K562 (cell line): ENCODE data around the gene BICDL1. TPM values are rescaled to one million over a fixed set of nuclear protein-coding genes. Genes with fewer than 3 reads are reported as not detected.
A peak's percentile ranks its signal among the peaks of the same experiment; 100 is the strongest.

Experiments
- ARID4B ChIP-seq: sonication (generic); formaldehyde crosslinking; IDR thresholded peaks from 2 replicates; pipeline ENCODE4 v1.8.0; 2022; ENCODE audit warnings: mild to moderate bottlenecking, missing genetic modification reagents
- CXXC5 ChIP-seq: fragments of 250-450 bp; sonication (Bioruptor Pico); IDR thresholded peaks from 2 replicates; pipeline ENCODE4 v1.8.0; 2022; ENCODE audit warnings: inconsistent platforms, mild to moderate bottlenecking, moderate library complexity
- ERF ChIP-seq: fragments of 450-650 bp; formaldehyde crosslinking; IDR thresholded peaks from 2 replicates; pipeline ENCODE4 v1.4.0; 2020; ENCODE audit warnings: mild to moderate bottlenecking, mixed read lengths
- GABPB1 ChIP-seq: sonication (generic); formaldehyde crosslinking; IDR thresholded peaks from 2 replicates; pipeline ENCODE4 v1.8.0; 2022; ENCODE audit warnings: mild to moderate bottlenecking, missing genetic modification reagents
- HDAC8 ChIP-seq: fragments of 450-650 bp; IDR thresholded peaks from 2 replicates; pipeline ENCODE4 v1.6.1; 2016; ENCODE audit warnings: mild to moderate bottlenecking, missing genetic modification characterization, moderate library complexity, missing compliant biosample characterization
- NR2C2 ChIP-seq, 2 experiments: fragments of 200-800 bp in 1 of 2; sonication (Bioruptor generic) in 1 of 2; sonication (generic) in 1 of 2; formaldehyde crosslinking in 1 of 2; IDR thresholded peaks; 2 replicates each; pipeline versions ENCODE4 v1.6.1 to v1.8.0; 2016 to 2022; ENCODE audit warnings: mild to moderate bottlenecking in 1 of 2, missing compliant biosample characterization in 1 of 2, missing genetic modification characterization in 1 of 2, missing genetic modification reagents in 1 of 2
- SIN3A ChIP-seq, 2 experiments: fragments of 150-350 bp in 1 of 2; IDR thresholded peaks; 2 replicates each; pipeline ENCODE4 v1.6.1; 2011 to 2016; ENCODE audit warnings: borderline replicate concordance in 2 of 2, low read depth in 2 of 2, low read length in 2 of 2, mild to moderate bottlenecking in 2 of 2, moderate library complexity in 2 of 2; ENCODE audit not compliant: control insufficient read depth in 1 of 2
- WHSC1 ChIP-seq: IDR thresholded peaks from one replicate; pipeline ENCODE4 v1.6.1; 2012; ENCODE audit warnings: low read length, control low read depth, inconsistent platforms
- ZBTB34 ChIP-seq: fragments of 250-450 bp; sonication (Bioruptor Pico); IDR thresholded peaks from 2 replicates; pipeline ENCODE4 v1.8.0; 2021; ENCODE audit warnings: mild to moderate bottlenecking, moderate library complexity
- ZC3H8 ChIP-seq: fragments of 450-650 bp; IDR thresholded peaks from 2 replicates; pipeline ENCODE4 v1.6.1; 2017
- ZFP1 ChIP-seq: fragments of 450-650 bp; formaldehyde crosslinking; IDR thresholded peaks from 2 replicates; pipeline ENCODE4 v1.4.0; 2020; ENCODE audit warnings: mild to moderate bottlenecking, mixed read lengths
- ZFX ChIP-seq: sonication (generic); formaldehyde crosslinking; IDR thresholded peaks from 2 replicates; pipeline ENCODE4 v1.8.0; 2022; ENCODE audit warnings: mild to moderate bottlenecking, missing genetic modification reagents, moderate library complexity
- ZNF239 ChIP-seq: fragments of 250-450 bp; sonication (Bioruptor Pico); IDR thresholded peaks from 2 replicates; pipeline ENCODE4 v1.4.0; 2020; ENCODE audit warnings: mild to moderate bottlenecking
- polyA plus RNA-seq, 8 experiments: library from polyadenylated mRNA; depleted of rRNA in 4 of 8; stranded (reverse) in 5 of 8; unstranded in 3 of 8; fragments of >200 nt; fragmentation: Nextera tagmentation in 2 of 8; fragmentation: Illumina TruSeq in 1 of 8; extraction: Ambion mirVana in 2 of 8; extraction: Trizol in 1 of 8; gene quantifications; 2 replicates each; pipeline versions ENCODE4 v1.2.1 to v1.2.3, GENCODE V29; 2011 to 2014; ENCODE audit warnings: inconsistent platforms in 1 of 8, missing spikeins in 1 of 8
- total RNA-seq, 7 experiments: library from RNA; depleted of rRNA in 6 of 7; stranded (reverse); fragments of >200 nt in 6 of 7; fragmentation: Illumina TruSeq in 2 of 7; extraction: Trizol in 2 of 7; gene quantifications; 2 replicates each; pipeline versions ENCODE4 v1.2.1 to v1.2.3, GENCODE V29; 2011 to 2021; ENCODE audit warnings: low replicate concordance in 1 of 7
- TF ChIP-seq, protein P1 (sequence below), 2 experiments: IDR thresholded peaks; 2 replicates each; pipeline ENCODE4 v1.6.1; 2011; ENCODE audit warnings: borderline replicate concordance in 1 of 2, control low read depth in 1 of 2, low read depth in 1 of 2, low read length in 1 of 2, mild to moderate bottlenecking in 1 of 2, mixed read lengths in 1 of 2, moderate library complexity in 1 of 2; ENCODE audit not compliant: insufficient read depth in 1 of 2, insufficient read length in 1 of 2, poor library complexity in 1 of 2, severe bottlenecking in 1 of 2; ENCODE audit errors: extremely low read depth in 1 of 2

BICDL1 gene
- total and polyA plus RNA-seq, 9 of the 15 experiments (the other 6 are each of a cell fraction or from before 2014, with no cell fraction given), result 0.06 to 2.0 (median 0.58) TPM

DNA sequence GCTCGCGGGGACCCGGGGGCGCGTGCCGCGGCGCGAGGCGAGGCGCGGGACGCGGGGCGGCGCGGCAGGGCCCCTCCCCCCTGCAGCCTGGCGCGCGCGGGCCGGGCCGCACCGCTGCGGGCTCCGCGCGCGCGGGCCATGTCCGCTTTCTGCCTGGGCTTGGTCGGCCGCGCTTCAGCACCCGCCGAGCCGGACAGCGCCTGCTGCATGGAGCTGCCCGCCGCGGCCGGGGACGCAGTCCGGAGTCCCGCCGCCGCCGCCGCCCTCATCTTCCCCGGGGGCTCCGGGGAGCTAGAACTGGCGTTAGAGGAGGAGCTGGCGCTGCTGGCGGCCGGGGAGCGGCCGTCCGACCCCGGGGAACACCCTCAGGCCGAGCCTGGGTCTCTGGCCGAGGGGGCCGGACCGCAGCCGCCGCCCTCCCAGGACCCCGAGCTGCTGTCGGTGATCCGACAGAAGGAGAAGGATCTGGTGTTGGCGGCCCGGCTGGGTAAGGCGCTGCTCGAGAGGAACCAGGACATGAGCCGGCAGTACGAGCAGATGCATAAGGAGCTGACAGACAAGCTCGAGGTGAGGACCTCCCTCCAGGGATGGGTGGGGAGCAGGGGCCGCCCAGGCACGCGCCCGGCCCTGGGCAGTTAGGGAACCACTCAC lies 820 bp downstream of the BICDL1 start (continued):
- no peak for TF ChIP-seq WHSC1
- TF ChIP-seq ZBTB34 (CRISPR knock-in tag), result no peak
- 0 out of 2 replicates have a peak, but pooled peaks have one; percentile 19 for TF ChIP-seq ZFX
- TF ChIP-seq ZNF239 (CRISPR knock-in tag), result no peak
- no peak for TF ChIP-seq ZC3H8
- peak in 1 of 2 experiments; percentile 99; a peak in 2 of 4 replicates for TF ChIP-seq SIN3A (IDR thresholded peaks at IDR 0.05; ENCODE audit: borderline replicate concordance in 2 of 2, control insufficient read depth in 1 of 2, low read depth in 2 of 2, low read length in 2 of 2)
- peak; percentile 74 for TF ChIP-seq CXXC5 (CRISPR knock-in tag)
- TF ChIP-seq ZFP1 (CRISPR knock-in tag), result no peak
- peak; percentile 39; the same call in 1 of the 2 replicates for TF ChIP-seq NR2C2 (CRISPR knock-in tag; IDR thresholded peaks at IDR 0.05)
- no peak for TF ChIP-seq NR2C2 (tag; IDR thresholded peaks at IDR 0.05)
- TF ChIP-seq HDAC8, result no peak
- TF ChIP-seq GABPB1 (CRISPR knock-in tag), result 0 out of 2 replicates have a peak, but pooled peaks have one; percentile 27
- TF ChIP-seq, protein P1, sequence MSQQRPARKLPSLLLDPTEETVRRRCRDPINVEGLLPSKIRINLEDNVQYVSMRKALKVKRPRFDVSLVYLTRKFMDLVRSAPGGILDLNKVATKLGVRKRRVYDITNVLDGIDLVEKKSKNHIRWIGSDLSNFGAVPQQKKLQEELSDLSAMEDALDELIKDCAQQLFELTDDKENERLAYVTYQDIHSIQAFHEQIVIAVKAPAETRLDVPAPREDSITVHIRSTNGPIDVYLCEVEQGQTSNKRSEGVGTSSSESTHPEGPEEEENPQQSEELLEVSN (IDR thresholded peaks at IDR 0.05; ENCODE audit: borderline replicate concordance in 1 of 2, extremely low read depth in 1 of 2, insufficient read depth in 1 of 2, insufficient read length in 1 of 2, low read depth in 1 of 2, low read length in 1 of 2, poor library complexity in 1 of 2, severe bottlenecking in 1 of 2), result peak in 1 of 2 experiments; percentile 66
- TF ChIP-seq ERF (CRISPR knock-in tag), result 0 out of 2 replicates have a peak, but pooled peaks have one; percentile 53
- peak; percentile 95 for TF ChIP-seq ARID4B (CRISPR knock-in tag)
